ENCODE data around the gene C11orf91.
"Not testable (repeated sequence)": the region's sequence is repeated elsewhere in the genome, so short reads cannot be mapped to it uniquely, and the experiment has no call there.

Gene C11orf91

GRCh38 chr11:33721426-33721825, 20.8 kb upstream of the C11orf91 start:
- DNase-seq: no peak

GRCh38 chr11:33719587-33719986, 19.0 kb upstream of the C11orf91 start:
- DNase-seq: no peak

- DNase-seq: no peak
These were observed 17.8 kb upstream of the C11orf91 start for GRCh38 chr11:33718440-33718839.

DNA sequence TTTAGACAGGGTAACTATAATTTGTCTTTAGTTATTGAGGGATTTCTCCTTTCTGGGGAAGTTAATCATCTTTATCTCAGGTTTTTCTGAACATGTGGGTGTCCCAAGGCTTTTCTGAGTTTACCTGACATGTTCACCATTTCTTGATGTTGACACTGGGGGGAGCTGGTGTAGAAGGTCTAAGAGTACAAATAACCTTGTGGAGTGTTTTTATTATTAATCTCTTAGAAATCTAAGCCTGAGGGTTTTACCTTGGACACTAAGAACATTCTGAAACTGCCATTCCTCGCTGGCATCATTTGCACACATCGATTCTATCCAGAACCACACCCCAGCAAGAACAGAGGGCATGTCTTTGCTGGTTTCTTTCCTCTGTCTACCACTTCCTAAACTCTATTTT, 15.6 kb upstream of the C11orf91 start:
- DNase-seq: no peak

GRCh38 chr11:33713856-33714398, 13.3 kb upstream of the C11orf91 start:
- DNase-seq: no peak

DNA sequence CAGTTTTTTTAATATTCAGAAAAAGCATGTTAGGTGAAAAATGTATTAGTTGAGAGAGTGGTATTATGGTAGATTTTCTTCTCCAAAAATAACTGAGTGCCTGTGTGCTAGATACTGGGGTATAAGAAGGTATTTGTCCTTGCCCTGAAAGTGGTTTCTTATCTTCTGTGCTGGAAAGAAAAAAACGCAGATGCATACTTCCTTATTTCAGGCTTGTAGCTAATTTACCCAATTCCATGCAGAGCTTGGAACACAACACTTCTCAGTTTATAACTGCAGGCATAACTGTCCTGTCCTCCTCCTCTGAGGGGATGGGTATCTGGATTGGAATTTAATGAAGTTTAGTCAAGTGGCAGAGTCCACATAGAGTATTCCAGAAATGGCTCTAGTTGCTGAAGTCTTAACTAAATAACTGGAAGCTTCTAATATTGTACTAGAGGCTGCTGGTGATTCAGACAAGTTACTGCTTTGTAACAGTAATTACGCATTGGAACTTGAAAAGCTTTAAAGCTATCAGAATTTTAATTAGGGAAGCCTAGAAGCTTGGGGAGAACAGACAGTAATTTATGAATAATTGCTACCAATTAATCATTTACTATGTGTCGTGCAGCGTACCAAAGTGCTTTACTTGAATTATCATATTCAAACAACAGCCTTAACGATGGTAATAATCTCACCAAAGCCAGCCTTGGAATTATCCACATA, 12.7 kb upstream of the C11orf91 start:
- DNase-seq: no peak

DNA sequence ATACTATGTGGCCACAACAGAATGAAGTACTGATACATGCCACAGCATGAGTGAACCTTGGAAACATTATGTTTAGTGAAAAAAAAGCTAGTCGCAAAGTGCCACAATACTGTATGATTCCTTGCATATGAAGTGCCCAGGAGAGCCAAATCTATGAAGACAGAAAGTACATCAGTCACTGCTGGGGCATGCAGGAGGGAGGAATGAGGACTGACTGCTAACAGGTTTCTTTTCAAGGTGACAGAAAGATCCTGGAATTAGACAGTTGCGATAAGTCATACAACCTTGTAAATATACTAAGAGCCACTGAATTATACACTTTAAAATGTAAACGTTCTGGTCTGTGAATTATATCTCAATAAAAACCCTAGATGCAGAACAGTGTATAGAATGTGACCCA, 11.8 kb upstream of the C11orf91 start:
- DNase-seq: no peak

GRCh38 chr11:33709466-33709865, 8.8 kb upstream of the C11orf91 start:
- no peak for DNase-seq

DNA sequence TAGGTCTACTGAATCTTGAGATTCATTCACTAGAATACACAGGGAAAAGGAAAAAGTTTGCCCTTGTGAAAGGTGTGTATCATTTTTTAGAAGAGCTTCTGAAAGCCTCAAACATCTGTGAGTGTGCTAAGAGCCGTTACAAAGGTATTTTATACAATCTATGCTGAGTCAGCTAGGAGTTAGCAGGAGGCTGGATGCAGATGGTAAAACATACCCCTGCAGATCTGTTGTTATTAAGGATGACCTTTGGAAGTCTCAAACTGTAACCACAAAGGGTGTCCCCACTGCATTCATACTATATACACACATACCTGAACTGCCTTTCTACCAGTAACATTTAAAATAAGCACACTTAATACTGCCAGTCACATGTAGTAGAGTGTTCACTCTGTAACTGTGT, 8.4 kb upstream of the C11orf91 start:
- no peak for DNase-seq

GRCh38 chr11:33707831-33708230, 7.2 kb upstream of the C11orf91 start:
- DNase-seq: not testable (repeated sequence)

DNA sequence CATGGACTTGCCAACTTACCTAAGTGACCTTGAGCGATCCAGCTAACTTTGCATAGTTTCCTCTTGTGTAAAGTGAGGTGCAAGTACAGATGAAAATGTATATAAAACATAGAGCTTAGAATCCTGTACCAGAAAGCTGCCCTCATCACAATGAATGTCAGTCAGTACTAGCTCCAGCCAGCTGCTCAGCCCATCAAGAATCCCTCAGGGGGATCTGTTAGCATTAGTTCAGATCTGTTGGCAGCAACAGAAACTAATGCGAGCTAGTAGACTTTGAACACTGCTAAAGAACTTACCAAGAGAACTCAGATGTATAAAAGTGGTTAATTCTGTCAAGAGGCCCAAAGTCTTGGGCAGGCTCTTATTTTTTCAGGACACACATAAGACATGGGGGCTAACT, 6.3 kb upstream of the C11orf91 start:
- no peak for DNase-seq

- DNase-seq: no peak
These were observed 5.9 kb upstream of the C11orf91 start for GRCh38 chr11:33706546-33706945.

GRCh38 chr11:33704240-33705002, 3.8 kb upstream of the C11orf91 start:
- DNase-seq: no peak

DNA sequence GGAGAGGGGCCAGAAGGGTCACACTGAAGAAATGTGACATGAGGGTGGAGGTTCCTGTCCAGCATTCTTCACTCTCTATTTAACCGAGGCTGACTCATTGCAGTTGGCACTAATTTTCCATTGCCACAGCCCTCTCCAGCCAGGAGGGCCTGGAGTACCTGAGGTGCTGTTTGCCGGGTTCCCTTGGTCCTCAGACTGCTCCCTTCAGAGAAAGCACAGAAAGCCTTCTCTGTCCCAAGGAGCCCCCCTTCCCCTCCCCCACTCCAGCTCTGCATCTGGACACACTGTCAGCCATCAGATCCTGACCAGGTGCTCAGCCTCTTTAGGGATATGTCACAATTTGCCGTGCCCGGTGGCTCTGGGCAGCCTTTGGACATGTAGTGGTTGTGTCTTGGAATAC, 3.2 kb upstream of the C11orf91 start:
- DNase-seq: no peak

DNA sequence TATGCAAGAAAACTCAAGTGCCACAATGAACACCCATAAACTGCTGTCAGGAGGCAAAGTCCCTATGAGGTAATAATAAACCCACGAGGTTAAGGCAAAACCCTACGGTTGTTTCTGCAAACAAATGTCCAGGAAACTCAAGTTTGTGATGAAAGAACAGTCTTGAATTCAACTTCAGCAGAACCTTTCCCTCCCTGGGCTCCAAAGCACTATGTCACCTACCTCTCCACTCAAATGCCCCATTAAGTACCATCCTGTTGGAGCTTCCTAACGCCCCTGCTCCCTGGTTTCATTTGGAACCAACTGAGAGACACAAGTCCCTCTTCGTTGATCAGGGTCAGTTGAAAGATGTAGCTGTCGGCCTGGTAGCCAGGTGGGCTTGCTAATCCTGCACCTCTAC, 2.6 kb upstream of the C11orf91 start:
- no peak for DNase-seq

- DNase-seq: no peak
These were observed 940 bp upstream of the C11orf91 start for GRCh38 chr11:33701302-33702230.

DNA sequence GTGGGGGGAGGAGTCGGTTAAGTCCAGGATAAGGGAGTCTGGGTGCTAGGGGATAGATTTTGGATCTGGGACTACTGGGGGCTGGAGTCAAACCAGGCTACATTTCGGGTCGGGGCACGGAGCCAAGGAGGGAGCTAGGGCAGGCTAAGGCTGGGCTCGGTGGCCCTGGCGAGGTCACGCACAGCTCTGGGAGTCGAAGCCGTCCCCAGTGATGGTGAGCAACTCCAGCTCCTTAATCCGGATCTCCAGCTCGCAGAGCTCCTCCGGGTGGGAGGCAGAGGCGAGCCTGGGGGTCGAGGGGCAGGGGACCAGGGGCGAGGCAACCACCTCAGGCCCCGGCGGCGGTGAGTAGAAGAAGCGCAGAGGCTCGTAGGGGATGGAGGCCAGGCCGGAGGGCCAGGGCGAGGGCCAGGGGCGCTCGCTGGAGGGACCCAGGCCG, 544 bp downstream of the C11orf91 start:
- DNase-seq: no peak

DNA sequence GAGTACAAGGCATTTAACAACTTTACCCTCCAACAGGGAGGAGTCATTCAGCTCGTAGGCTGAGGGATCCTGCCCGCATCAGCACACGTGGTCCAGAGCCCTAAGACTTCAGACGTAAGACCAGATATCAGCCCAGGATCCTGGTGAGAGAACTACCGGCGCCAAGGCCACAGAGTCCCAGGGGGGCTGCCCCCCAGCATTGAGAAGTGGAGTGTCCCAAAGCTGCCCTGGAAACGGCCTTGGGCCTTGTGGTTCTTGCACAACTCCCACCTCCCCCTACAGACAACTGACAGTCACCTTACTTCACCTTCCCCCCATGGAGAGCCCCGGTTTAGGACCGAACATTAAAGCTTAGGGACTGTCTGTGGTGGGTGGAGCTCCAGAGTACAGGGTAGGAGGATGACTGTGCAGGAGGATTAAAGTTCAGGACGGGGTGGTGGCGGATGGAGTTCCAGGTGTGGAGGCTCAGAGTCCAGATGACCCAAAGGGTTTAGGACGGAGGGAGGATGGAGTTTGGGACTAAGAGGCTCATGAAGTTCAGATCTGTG, 1.0 kb downstream of the C11orf91 start:
- DNase-seq: no peak

- DNase-seq: no peak
These were observed 1.7 kb downstream of the C11orf91 start for GRCh38 chr11:33698921-33699320.

- no peak for DNase-seq
These were observed 2.6 kb downstream of the C11orf91 start for GRCh38 chr11:33697997-33698396.

- no peak for DNase-seq
These were observed 3.5 kb downstream of the C11orf91 start for GRCh38 chr11:33696931-33697638.

GRCh38 chr11:33696411-33696810, 4.2 kb downstream of the C11orf91 start:
- DNase-seq: no peak
